ENCODE data around the gene PANX2. TPM values are rescaled to one million over a fixed set of nuclear protein-coding genes. Genes with fewer than 3 reads are reported as not detected.

The PANX2 gene
- total RNA-seq, 2 experiments from 2014 or later, result not detected

GRCh38 chr22:50208939-50209892, 38.7 kb downstream of the PANX2 start:
- no peak overlapping the region for H3K4me3 ChIP-seq (ENCODE audit: low read depth, low read length, poor library complexity, severe bottlenecking)
- no peaks in the 10 kb centered on the region for H3K9me2 ChIP-seq (ENCODE audit: insufficient read depth, low read length)
- intact Hi-C loops (cut with micrococcal nuclease; ENCODE audit: unreplicated experiment), result loop anchor here (1.0 kb wide), 1 partner anchor 60 kb away; no protein-coding TSS in a partner anchor
- H2AFZ ChIP-seq (ENCODE audit: low read length), result no peak overlapping the region
- H3K4me2 ChIP-seq (ENCODE audit: low read length), result no peak overlapping the region
- no peak overlapping the region for H3K27ac ChIP-seq (ENCODE audit: low read depth, low read length, poor library complexity, severe bottlenecking)
- H3K9me3 ChIP-seq (ENCODE audit: low read length), result no peaks in the 10 kb centered on the region
- peaks cover 14% of the 10 kb centered on the region for H3K4me1 ChIP-seq (ENCODE audit: insufficient read depth, low read length, poor library complexity, severe bottlenecking)
- peaks cover 83% of the 10 kb centered on the region for H3K36me3 ChIP-seq (ENCODE audit: insufficient read depth, low read length)
- no peaks in the 10 kb centered on the region for H4K20me1 ChIP-seq (ENCODE audit: insufficient read depth, low read length)
- TF ChIP-seq, protein P1, sequence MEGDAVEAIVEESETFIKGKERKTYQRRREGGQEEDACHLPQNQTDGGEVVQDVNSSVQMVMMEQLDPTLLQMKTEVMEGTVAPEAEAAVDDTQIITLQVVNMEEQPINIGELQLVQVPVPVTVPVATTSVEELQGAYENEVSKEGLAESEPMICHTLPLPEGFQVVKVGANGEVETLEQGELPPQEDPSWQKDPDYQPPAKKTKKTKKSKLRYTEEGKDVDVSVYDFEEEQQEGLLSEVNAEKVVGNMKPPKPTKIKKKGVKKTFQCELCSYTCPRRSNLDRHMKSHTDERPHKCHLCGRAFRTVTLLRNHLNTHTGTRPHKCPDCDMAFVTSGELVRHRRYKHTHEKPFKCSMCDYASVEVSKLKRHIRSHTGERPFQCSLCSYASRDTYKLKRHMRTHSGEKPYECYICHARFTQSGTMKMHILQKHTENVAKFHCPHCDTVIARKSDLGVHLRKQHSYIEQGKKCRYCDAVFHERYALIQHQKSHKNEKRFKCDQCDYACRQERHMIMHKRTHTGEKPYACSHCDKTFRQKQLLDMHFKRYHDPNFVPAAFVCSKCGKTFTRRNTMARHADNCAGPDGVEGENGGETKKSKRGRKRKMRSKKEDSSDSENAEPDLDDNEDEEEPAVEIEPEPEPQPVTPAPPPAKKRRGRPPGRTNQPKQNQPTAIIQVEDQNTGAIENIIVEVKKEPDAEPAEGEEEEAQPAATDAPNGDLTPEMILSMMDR (conservative IDR thresholded peaks at IDR 0.05; ENCODE audit: low read length), result no peak
- no peak for TF ChIP-seq EZH2phosphoT487 (IDR thresholded peaks at IDR 0.05; ENCODE audit: borderline replicate concordance, low read depth, low read length)
- ChIA-PET CTCF (ENCODE audit: unreplicated experiment) (no interaction called here), POLR2A (no interaction called here)
- BruUV-seq (replicated peaks), result no TSS peak
- H3K79me2 ChIP-seq (ENCODE audit: insufficient read depth, low read depth, low read length), result 0 out of 2 replicates have a peak, but pooled peaks cover 6% of the 10 kb centered on the region
- DNase-seq (ENCODE audit: low spot score), result no peak

- Histone ChIP-seq H3K9me2 (ENCODE audit: insufficient read depth, low read length) (no peaks in the 10 kb centered on the region), H3K4me2 (ENCODE audit: low read length) (no peak overlapping the region), H3K4me1 (ENCODE audit: insufficient read depth, low read length, poor library complexity, severe bottlenecking) (peaks cover 14% of the 10 kb centered on the region), H2AFZ (ENCODE audit: low read length) (no peak overlapping the region), H3K4me3 (ENCODE audit: low read depth, low read length, poor library complexity, severe bottlenecking) (no peak overlapping the region), H3K79me2 (ENCODE audit: insufficient read depth, low read depth, low read length) (0 out of 2 replicates have a peak, but pooled peaks cover under 1% of the 10 kb centered on the region), H3K9me3 (ENCODE audit: low read length) (no peaks in the 10 kb centered on the region), H4K20me1 (ENCODE audit: insufficient read depth, low read length) (no peaks in the 10 kb centered on the region), H3K36me3 (ENCODE audit: insufficient read depth, low read length) (peaks cover 84% of the 10 kb centered on the region), H3K27ac (ENCODE audit: low read depth, low read length, poor library complexity, severe bottlenecking) (no peak overlapping the region)
- intact Hi-C loops (cut with micrococcal nuclease; ENCODE audit: unreplicated experiment), result loop anchor here (1.0 kb wide), 1 partner anchor 61 kb away; no protein-coding TSS in a partner anchor
- TF ChIP-seq EZH2phosphoT487 (IDR thresholded peaks at IDR 0.05; ENCODE audit: borderline replicate concordance, low read depth, low read length), result no peak
- TF ChIP-seq, protein P1 (conservative IDR thresholded peaks at IDR 0.05; ENCODE audit: low read length), result peak; percentile 91
- peak; percentile 78 for DNase-seq (ENCODE audit: low spot score)
- ChIA-PET CTCF (ENCODE audit: unreplicated experiment) (no interaction called here), POLR2A (no interaction called here)
- BruUV-seq (replicated peaks), result no TSS peak
Observed at GRCh38 chr22:50209893-50210292, 39.4 kb downstream of the PANX2 start.

Data from OCI-LY7 (cell line).